RWPE1 (cell line): ENCODE data around the gene DAPK1.
"Not testable (repeated sequence)": the region's sequence is repeated elsewhere in the genome, so short reads cannot be mapped to it uniquely, and the experiment has no call there.

Experiments
- CTCF ChIA-PET: fragments of 350-600 bp; sonication (Branson Sonifier 250); formaldehyde crosslinking; extraction: SDS; loops from one replicate; lab custom pipeline; 2021; lab: Yijun Ruan, JAX
- POLR2A ChIA-PET: fragments of 400-600 bp; formaldehyde crosslinking; extraction: SDS; loops from one replicate; lab custom pipeline; 2020; ENCODE audit warnings: antibody characterized with exemption; ENCODE audit not compliant: low non-redundant PET; lab: Yijun Ruan, JAX
- DNase-seq: peaks from one replicate; pipeline ENCODE4 v3.0.0; 2012; ENCODE audit warnings: low spot score
- H3K27ac ChIP-seq: fragments of 450-650 bp; 2 replicates; pipeline ENCODE4 v1.5.1; 2017
- TF ChIP-seq, protein P1 (sequence below): fragments of 450-650 bp; conservative IDR thresholded peaks from 2 replicates; pipeline ENCODE4 v1.5.1; 2017; ENCODE audit warnings: low read depth, mild to moderate bottlenecking

Gene DAPK1

DNA sequence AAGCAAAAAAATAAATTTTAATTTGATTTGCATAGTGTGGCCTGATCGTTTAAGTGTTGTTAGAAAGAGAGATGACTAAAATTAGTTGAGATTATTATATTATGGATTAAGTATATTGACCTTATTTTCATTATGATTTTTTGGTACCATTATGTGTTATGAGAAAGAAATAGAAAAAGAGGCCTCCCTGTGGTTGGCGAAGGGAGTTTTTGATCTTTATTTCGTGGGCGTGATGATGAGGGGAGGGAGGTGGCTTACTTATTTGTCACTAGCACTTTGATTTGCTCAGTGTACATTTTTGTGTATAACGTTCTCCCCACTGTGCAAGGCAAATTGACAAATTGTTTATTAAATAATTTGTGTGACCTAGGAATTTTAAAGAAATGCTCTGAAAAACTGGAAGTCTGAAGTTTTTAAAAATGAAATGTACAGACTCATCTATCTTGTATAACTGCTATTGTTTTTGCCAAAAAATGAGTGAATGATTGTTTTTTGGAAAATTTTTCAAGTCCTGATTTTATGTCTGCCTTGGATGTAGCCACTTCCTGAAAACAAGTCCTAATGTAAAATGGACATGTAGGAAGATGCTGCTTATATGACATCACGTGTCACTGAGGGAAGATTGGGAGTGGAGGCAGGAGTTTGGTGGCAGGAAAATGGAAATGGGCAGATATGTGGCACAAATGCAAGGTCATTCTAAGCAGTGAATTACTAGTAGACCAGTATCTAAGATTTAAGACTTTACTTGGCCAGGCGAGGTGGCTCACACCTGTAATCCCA, 3.0 kb downstream of the DAPK1 start:
- TF ChIP-seq, protein P1, sequence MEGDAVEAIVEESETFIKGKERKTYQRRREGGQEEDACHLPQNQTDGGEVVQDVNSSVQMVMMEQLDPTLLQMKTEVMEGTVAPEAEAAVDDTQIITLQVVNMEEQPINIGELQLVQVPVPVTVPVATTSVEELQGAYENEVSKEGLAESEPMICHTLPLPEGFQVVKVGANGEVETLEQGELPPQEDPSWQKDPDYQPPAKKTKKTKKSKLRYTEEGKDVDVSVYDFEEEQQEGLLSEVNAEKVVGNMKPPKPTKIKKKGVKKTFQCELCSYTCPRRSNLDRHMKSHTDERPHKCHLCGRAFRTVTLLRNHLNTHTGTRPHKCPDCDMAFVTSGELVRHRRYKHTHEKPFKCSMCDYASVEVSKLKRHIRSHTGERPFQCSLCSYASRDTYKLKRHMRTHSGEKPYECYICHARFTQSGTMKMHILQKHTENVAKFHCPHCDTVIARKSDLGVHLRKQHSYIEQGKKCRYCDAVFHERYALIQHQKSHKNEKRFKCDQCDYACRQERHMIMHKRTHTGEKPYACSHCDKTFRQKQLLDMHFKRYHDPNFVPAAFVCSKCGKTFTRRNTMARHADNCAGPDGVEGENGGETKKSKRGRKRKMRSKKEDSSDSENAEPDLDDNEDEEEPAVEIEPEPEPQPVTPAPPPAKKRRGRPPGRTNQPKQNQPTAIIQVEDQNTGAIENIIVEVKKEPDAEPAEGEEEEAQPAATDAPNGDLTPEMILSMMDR, result no peak
- ChIA-PET POLR2A (no interaction called here), CTCF (interaction anchor here (0.6 to 0.7 kb wide), 3 partner anchors 77 to 1067 kb away, joined by 3 read pairs; no protein-coding TSS in a partner anchor)
- no peak overlapping the region for H3K27ac ChIP-seq
- no peak for DNase-seq

DNA sequence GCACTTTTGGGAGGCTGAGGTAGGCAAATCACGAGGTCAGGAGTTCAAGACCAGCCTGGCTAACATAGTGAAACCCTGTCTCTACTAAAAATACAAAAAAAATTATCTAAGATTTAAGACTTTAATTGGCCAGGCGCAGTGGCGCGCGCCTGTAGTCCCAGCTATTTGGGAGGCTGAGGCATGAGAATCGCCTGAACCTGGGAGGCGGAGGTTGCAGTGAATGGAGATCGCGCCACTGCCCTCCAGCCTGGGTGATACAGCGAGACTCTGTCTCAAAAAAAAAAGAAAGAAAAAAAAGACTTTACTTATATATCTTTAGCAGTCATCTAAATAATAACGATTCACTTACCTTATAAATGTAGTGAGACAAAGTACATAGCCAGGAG, 3.6 kb downstream of the DAPK1 start:
- H3K27ac ChIP-seq, DNase-seq, POLR2A ChIA-PET: not testable (repeated sequence)
- CTCF ChIA-PET, result interaction anchor here (0.7 kb wide), 1 partner anchor 125 kb away, joined by 3 read pairs; no protein-coding TSS in a partner anchor

DNA sequence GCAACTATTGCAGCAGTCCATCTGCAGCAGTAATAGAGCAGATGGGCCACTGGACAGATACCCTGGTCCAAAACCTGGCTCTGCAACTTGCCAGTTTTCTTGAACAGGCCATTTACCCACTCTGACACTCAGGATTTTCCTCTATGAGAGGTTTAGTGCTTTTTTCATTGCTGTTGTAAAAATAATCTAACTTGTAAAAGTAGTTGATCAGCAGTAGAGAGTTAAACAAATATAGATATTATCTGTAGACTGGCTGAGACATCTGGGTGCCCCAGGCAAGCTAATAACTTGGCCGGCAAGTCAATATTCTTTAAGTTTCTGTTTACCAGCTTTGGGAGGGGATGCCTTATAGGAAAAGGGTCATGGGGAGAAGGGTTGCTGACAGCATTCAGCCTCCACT, 4.1 kb downstream of the DAPK1 start:
- TF ChIP-seq, protein P1, result no peak
- no peak overlapping the region for H3K27ac ChIP-seq
- DNase-seq, result no peak
- POLR2A ChIA-PET, result no interaction called here
- CTCF ChIA-PET, result interaction anchor here (0.6 kb wide), 1 partner anchor 156 kb away, joined by 3 read pairs; no protein-coding TSS in a partner anchor

- H3K27ac ChIP-seq, result no peak overlapping the region
- POLR2A ChIA-PET, result no interaction called here
- CTCF ChIA-PET, result interaction anchor here (0.6 kb wide), 2 partner anchors 157 to 165 kb away, joined by 3 read pairs; no protein-coding TSS in a partner anchor
- DNase-seq, result no peak
- TF ChIP-seq, protein P1, result no peak
Measured at GRCh38 chr9:87502391-87503221, 4.9 kb downstream of the DAPK1 start.

- ChIA-PET CTCF (no interaction called here), POLR2A (no interaction called here)
Measured at GRCh38 chr9:87503430-87503829, 5.8 kb downstream of the DAPK1 start.

DNA sequence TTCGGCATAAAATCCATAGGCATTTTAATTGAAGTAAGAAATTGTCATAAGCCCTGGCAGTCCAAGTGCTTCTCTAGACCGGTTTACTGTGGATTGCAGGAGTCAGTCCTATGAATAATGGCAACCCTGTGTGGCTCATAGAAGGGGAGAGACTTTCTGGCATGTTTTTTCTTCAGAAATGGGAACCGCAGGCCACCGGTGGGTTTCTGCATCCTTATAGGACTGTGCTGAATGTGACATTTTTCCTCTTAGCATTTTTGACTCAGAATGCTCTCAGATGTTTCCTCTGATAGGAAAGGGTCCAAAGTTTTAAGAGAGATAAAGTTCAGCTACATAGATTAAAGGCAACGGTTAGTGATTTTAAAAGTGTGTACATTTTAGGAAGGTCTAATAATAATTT, 6.3 kb downstream of the DAPK1 start:
- TF ChIP-seq, protein P1, result no peak
- ChIA-PET CTCF (no interaction called here), POLR2A (no interaction called here)
- H3K27ac ChIP-seq, result no peak overlapping the region
- DNase-seq, result no peak

More at GRCh38 chr9:87503430-87503829, 5.8 kb downstream of the DAPK1 start:
- TF ChIP-seq, protein P1, result no peak
- H3K27ac ChIP-seq, result no peak overlapping the region
- no peak for DNase-seq
